OCI-LY7 (cell line): ENCODE results near the gene METRN. TPM values are rescaled to one million over a fixed set of nuclear protein-coding genes. Genes with fewer than 3 reads are reported as not detected.

Experiments used
- BruUV-seq: library from RNA; stranded (reverse); fragments of 400-500 nt; replicated peaks from 2 replicates; lab custom pipeline; 2021; lab: Mats Ljungman, UMichigan
- CTCF ChIA-PET: fragments of 300-600 bp; sonication (Branson Sonifier 250); formaldehyde crosslinking; loops from one replicate; lab custom pipeline; 2022; ENCODE audit warnings: antibody characterized with exemption; ENCODE audit not compliant: unreplicated experiment; lab: Charles Lee
- POLR2A ChIA-PET: fragments of 300-600 bp; sonication (Branson Sonifier 250); formaldehyde crosslinking; loops from one replicate; lab custom pipeline; 2022; ENCODE audit warnings: antibody characterized with exemption; lab: Charles Lee
- DNase-seq: peaks from one replicate; pipeline ENCODE4 v3.0.0-alpha.2; 2015; ENCODE audit warnings: low spot score
- H2AFZ ChIP-seq: fragments of 200-600 bp; sonication (generic), shearing (Covaris generic); 2 replicates; pipeline ENCODE4 v1.6.1; 2014; ENCODE audit warnings: mild to moderate bottlenecking, antibody characterized with exemption, low read length, moderate library complexity
- H3K27ac ChIP-seq: fragments of 200-600 bp; sonication (generic); 2 replicates; pipeline ENCODE4 v1.5.1; 2014; ENCODE audit warnings: mixed run types, low read depth, mild to moderate bottlenecking, moderate library complexity, low read length, inconsistent platforms; ENCODE audit not compliant: poor library complexity, severe bottlenecking
- H3K36me3 ChIP-seq: fragments of 200-600 bp; sonication (generic); 2 replicates; pipeline ENCODE4 v1.6.1; 2014; ENCODE audit warnings: mild to moderate bottlenecking, antibody characterized with exemption, low read length, moderate library complexity, mixed read lengths; ENCODE audit not compliant: insufficient read depth
- H3K4me1 ChIP-seq: fragments of 200-600 bp; sonication (generic); 2 replicates; pipeline ENCODE4 v1.5.1; 2014; ENCODE audit warnings: mild to moderate bottlenecking, low read length; ENCODE audit not compliant: insufficient read depth, poor library complexity, severe bottlenecking
- H3K4me2 ChIP-seq: fragments of 200-600 bp; sonication (generic); 2 replicates; pipeline ENCODE4 v1.6.1; 2014; ENCODE audit warnings: mild to moderate bottlenecking, low read length
- H3K4me3 ChIP-seq: fragments of 200-600 bp; sonication (generic); 2 replicates; pipeline ENCODE4 v1.5.1; 2014; ENCODE audit warnings: mild to moderate bottlenecking, low read depth, low read length; ENCODE audit not compliant: poor library complexity, severe bottlenecking
- H3K79me2 ChIP-seq: fragments of 200-600 bp; sonication (generic); 2 replicates; pipeline ENCODE4 v1.6.1; 2016; ENCODE audit warnings: low read depth, mild to moderate bottlenecking, low read length, moderate library complexity, mixed read lengths; ENCODE audit not compliant: insufficient read depth
- H3K9me2 ChIP-seq: fragments of 200-600 bp; sonication (generic); 2 replicates; pipeline ENCODE4 v1.6.1; 2016; ENCODE audit warnings: mild to moderate bottlenecking, low read length, mixed read lengths; ENCODE audit not compliant: insufficient read depth
- H3K9me3 ChIP-seq: fragments of 200-600 bp; sonication (generic); 2 replicates; pipeline ENCODE4 v1.6.1; 2014; ENCODE audit warnings: mild to moderate bottlenecking, mixed run types, low read length, mixed read lengths
- H4K20me1 ChIP-seq: fragments of 200-600 bp; sonication (generic); 2 replicates; pipeline ENCODE4 v1.6.1; 2014; ENCODE audit warnings: mild to moderate bottlenecking, antibody characterized with exemption, low read length, moderate library complexity, mixed read lengths; ENCODE audit not compliant: insufficient read depth
- CTCF ChIP-seq: fragments of 200-600 bp; sonication (generic); conservative IDR thresholded peaks from 2 replicates; pipeline ENCODE4 v1.5.1; 2014; ENCODE audit warnings: mild to moderate bottlenecking, antibody characterized with exemption, low read length, moderate library complexity, mixed read lengths
- EZH2phosphoT487 ChIP-seq: fragments of 200-600 bp; sonication (generic); IDR thresholded peaks from 2 replicates; pipeline ENCODE4 v1.6.1; 2018; ENCODE audit warnings: low read depth, borderline replicate concordance, mild to moderate bottlenecking, mixed run types, antibody characterized with exemption, low read length, moderate library complexity, mixed read lengths
- intact Hi-C: fragments of 100-400 bp; cut with micrococcal nuclease; formaldehyde crosslinking; loops from one replicate; pipeline ENCODE4 v1.10.0; 2022; ENCODE audit not compliant: unreplicated experiment
- total RNA-seq, 2 experiments: library from RNA; depleted of rRNA in 1 of 2; stranded (reverse); fragments of >200 nt in 1 of 2; shearing (Covaris generic) in 1 of 2; gene quantifications; 2 replicates each; pipeline ENCODE4 v1.2.3, GENCODE V29; 2014 to 2022

The METRN gene
- total RNA-seq, 2 experiments from 2014 or later, result 14.4 to 15.9 TPM

- intact Hi-C loops, result loop anchor here (5.0 kb wide), 1 partner anchor 39 kb away; the partner anchor contains the start of genes CHTF18 and RPUSD1
- Histone ChIP-seq H3K27ac (no peak overlapping the region), H3K36me3 (no peaks in the 10 kb centered on the region), H2AFZ (no peak overlapping the region), H4K20me1 (no peaks in the 10 kb centered on the region), H3K79me2 (no peaks in the 10 kb centered on the region), H3K4me1 (peaks cover 3% of the 10 kb centered on the region), H3K4me2 (no peak overlapping the region), H3K4me3 (no peak overlapping the region), H3K9me2 (no peaks in the 10 kb centered on the region), H3K9me3 (no peaks in the 10 kb centered on the region)
- no peak for DNase-seq
- CTCF ChIA-PET, result interaction anchor here (0.6 kb wide), 1 partner anchor 32 kb away, joined by 3 read pairs; no protein-coding TSS in a partner anchor
- BruUV-seq, result no TSS peak
- POLR2A ChIA-PET, result interaction anchor here (0.7 kb wide), 1 partner anchor 12 kb away, joined by 3 read pairs; no protein-coding TSS in a partner anchor
- TF ChIP-seq CTCF, result no peak
- TF ChIP-seq EZH2phosphoT487, result no peak
These were observed 33.2 kb downstream of the METRN start for GRCh38 chr16:747978-748746.

- ChIA-PET CTCF (interaction anchor here (0.6 kb wide), 1 partner anchor 33 kb away, joined by 3 read pairs; no protein-coding TSS in a partner anchor), POLR2A (no interaction called here)
- Histone ChIP-seq H2AFZ (no peak overlapping the region), H4K20me1 (no peaks in the 10 kb centered on the region), H3K4me3 (no peak overlapping the region), H3K9me2 (no peaks in the 10 kb centered on the region), H3K9me3 (no peaks in the 10 kb centered on the region), H3K79me2 (no peaks in the 10 kb centered on the region), H3K27ac (no peak overlapping the region), H3K4me2 (no peak overlapping the region), H3K4me1 (peaks cover 3% of the 10 kb centered on the region), H3K36me3 (no peaks in the 10 kb centered on the region)
- no peak for DNase-seq
- intact Hi-C loops, result loop anchor here (5.0 kb wide), 1 partner anchor 38 kb away; the partner anchor contains the start of genes CHTF18 and RPUSD1
- TF ChIP-seq CTCF, result no peak
- no peak for TF ChIP-seq EZH2phosphoT487
- no TSS peak for BruUV-seq
These were observed 34.1 kb downstream of the METRN start for GRCh38 chr16:749010-749409.

GRCh38 chr16:750485-750884, 35.6 kb downstream of the METRN start:
- no peaks in the 10 kb centered on the region for H3K9me3 ChIP-seq
- no peaks in the 10 kb centered on the region for H3K9me2 ChIP-seq
- H3K79me2 ChIP-seq, result no peaks in the 10 kb centered on the region
- H4K20me1 ChIP-seq, result no peaks in the 10 kb centered on the region
- ChIA-PET POLR2A (no interaction called here), CTCF (no interaction called here)
- H2AFZ ChIP-seq, result no peak overlapping the region
- peaks cover 3% of the 10 kb centered on the region for H3K4me1 ChIP-seq
- H3K27ac ChIP-seq, result no peak overlapping the region
- DNase-seq, result no peak
- H3K4me2 ChIP-seq, result no peak overlapping the region
- no peak overlapping the region for H3K4me3 ChIP-seq
- H3K36me3 ChIP-seq, result no peaks in the 10 kb centered on the region
- intact Hi-C loops, result no loop called here
- no TSS peak for BruUV-seq
- no peak for TF ChIP-seq CTCF
- TF ChIP-seq EZH2phosphoT487, result no peak
